GM18499 (cell line): Measurements from ENCODE around the gene SCN11A.
"Not testable (repeated sequence)": the region's sequence is repeated elsewhere in the genome, so short reads cannot be mapped to it uniquely, and the experiment has no call there.

ENCODE experiments used
- ATAC-seq: cut with Tn5 transposase; IDR thresholded peaks from one replicate; pipeline ENCODE4 v1.9.1; 2021; ENCODE audit warnings: moderate number of reproducible peaks; ENCODE audit not compliant: insufficient read depth, unreplicated experiment

SCN11A gene

GRCh38 chr3:39068556-39068955 is 16.8 kb upstream of the SCN11A start:
- ATAC-seq = no peak

GRCh38 chr3:39067286-39067685 is 15.5 kb upstream of the SCN11A start:
- no peak for ATAC-seq

- ATAC-seq = peak; percentile 88
Observed at GRCh38 chr3:39065197-39065596, 13.5 kb upstream of the SCN11A start.

- ATAC-seq = no peak
Observed at GRCh38 chr3:39064646-39065045, 12.9 kb upstream of the SCN11A start.

GRCh38 chr3:39063143-39063542 is 11.4 kb upstream of the SCN11A start:
- no peak for ATAC-seq

GRCh38 chr3:39062180-39062579 is 10.4 kb upstream of the SCN11A start:
- no peak for ATAC-seq

GRCh38 chr3:39061228-39061627 is 9.5 kb upstream of the SCN11A start:
- not testable (repeated sequence) for ATAC-seq

GRCh38 chr3:39056151-39056550 is 4.4 kb upstream of the SCN11A start:
- no peak for ATAC-seq

- ATAC-seq = no peak
Observed at GRCh38 chr3:39053696-39054095, 2.0 kb upstream of the SCN11A start.

- ATAC-seq = no peak
Observed at GRCh38 chr3:39052583-39052982, 839 bp upstream of the SCN11A start.

GRCh38 chr3:39050029-39050428 is 1.7 kb downstream of the SCN11A start:
- ATAC-seq = no peak

GRCh38 chr3:39038165-39038564 is 13.6 kb downstream of the SCN11A start:
- ATAC-seq = no peak

- ATAC-seq = no peak
Observed at GRCh38 chr3:39029556-39029955, 22.2 kb downstream of the SCN11A start.

GRCh38 chr3:39028546-39028945 is 23.2 kb downstream of the SCN11A start:
- ATAC-seq = no peak

- no peak for ATAC-seq
Observed at GRCh38 chr3:39025222-39025970, 26.3 kb downstream of the SCN11A start.

GRCh38 chr3:39024497-39024896 is 27.2 kb downstream of the SCN11A start:
- ATAC-seq = no peak

GRCh38 chr3:39022286-39022630 is 29.5 kb downstream of the SCN11A start:
- no peak for ATAC-seq

- ATAC-seq = no peak
Observed at GRCh38 chr3:39021465-39022285, 30.1 kb downstream of the SCN11A start.

GRCh38 chr3:39021029-39021428 is 30.7 kb downstream of the SCN11A start:
- no peak for ATAC-seq

- no peak for ATAC-seq
Observed at GRCh38 chr3:39019299-39019698, 32.4 kb downstream of the SCN11A start.

GRCh38 chr3:39015418-39015817 is 36.3 kb downstream of the SCN11A start:
- no peak for ATAC-seq
